Nasal cavity respiratory epithelium epithelial cell of viscerocranial mucosa (primary cell): ENCODE results near the gene SAPCD2. TPM values are rescaled to one million over a fixed set of nuclear protein-coding genes. Genes with fewer than 3 reads are reported as not detected.

Experiments used
- total RNA-seq: library from RNA; depleted of rRNA; stranded (reverse); fragments of >200 nt; gene quantifications from 2 replicates; pipeline ENCODE4 v1.2.3, GENCODE V29; 2014

Gene SAPCD2
- 0.85 and 2.1 TPM in 2 replicates for total RNA-seq

GRCh38 chr9:137070201-137070905, at the start of gene SAPCD2:
TSS of gene SAPCD2 (minus strand) at chr9:137070557. CDS start at chr9:137070460, 97 bp downstream.

GRCh38 chr9:137114613-137115393, 44.4 kb upstream of the SAPCD2 start, which contains the start of gene DPP7:
TSS of gene DPP7 (minus strand) at chr9:137114733. CDS start at chr9:137114713, 20 bp downstream.

GRCh38 chr9:137086531-137087408, 16.4 kb upstream of the SAPCD2 start, which contains the start of gene MAN1B1:
TSS of gene MAN1B1 (plus strand) at chr9:137086985. CDS start at chr9:137087000, 15 bp downstream.

GRCh38 chr9:137077010-137077747, 6.8 kb upstream of the SAPCD2 start, which contains the start of gene UAP1L1:
TSS of gene UAP1L1 (plus strand) at chr9:137077517. CDS start at chr9:137077533, 16 bp downstream.

GRCh38 chr9:137053944-137054931, 16.1 kb downstream of the SAPCD2 start, which contains the start of gene ENTPD2:
TSS of gene ENTPD2 (minus strand) at chr9:137054061. CDS start at chr9:137053997, 64 bp downstream.

GRCh38 chr9:137046088-137046787, 24.1 kb downstream of the SAPCD2 start, which contains the start of gene NPDC1:
TSS of gene NPDC1 (minus strand) at chr9:137046177. CDS start at chr9:137045989, 188 bp downstream.

GRCh38 chr9:137031904-137032640, 38.3 kb downstream of the SAPCD2 start, which contains the start of gene FUT7:
TSS of gene FUT7 (minus strand) at chr9:137032088. CDS start at chr9:137031991, 97 bp downstream.

GRCh38 chr9:137027369-137028262, 42.7 kb downstream of the SAPCD2 start, which contains the start of gene ABCA2:
TSS of gene ABCA2 (minus strand) at chr9:137028237. CDS start at chr9:137028140, 97 bp downstream.

Other genes with a start within 250 kb of the SAPCD2 start
- gene AJM1, start 228.1 kb downstream of the SAPCD2 start, total RNA-seq, result 2.1 and 3.4 TPM in 2 replicates
- gene PHPT1, start 221.1 kb downstream of the SAPCD2 start, total RNA-seq, result 88.2 and 91.8 TPM in 2 replicates
- gene MAMDC4, start 218.2 kb downstream of the SAPCD2 start, total RNA-seq, result 1.4 and 6.5 TPM in 2 replicates
- 269 and 274 TPM in 2 replicates for gene EDF1, start 204.2 kb downstream of the SAPCD2 start, total RNA-seq
- 9.9 and 24.1 TPM in 2 replicates for gene TRAF2, start 184.0 kb downstream of the SAPCD2 start, total RNA-seq
- gene FBXW5, start 125.8 kb downstream of the SAPCD2 start, total RNA-seq, result 107 and 164 TPM in 2 replicates
- gene C8G, start 125.3 kb downstream of the SAPCD2 start, total RNA-seq, result 0.28 TPM in 1 of 2 replicates, not detected in the other
- gene LCN12, start 118.3 kb downstream of the SAPCD2 start, total RNA-seq, result 0.34 TPM in 1 of 2 replicates, not detected in the other
- not detected in 2 replicates for gene PTGDS, start 93.1 kb downstream of the SAPCD2 start, total RNA-seq
- not detected in 2 replicates for gene LCNL1, start 87.6 kb downstream of the SAPCD2 start, total RNA-seq
- 7.8 and 9.9 TPM in 2 replicates for gene PAXX, start 78.1 kb downstream of the SAPCD2 start, total RNA-seq
- 4.4 and 6.7 TPM in 2 replicates for gene CLIC3, start 74.0 kb downstream of the SAPCD2 start, total RNA-seq
- gene ABCA2, start 42.3 kb downstream of the SAPCD2 start, total RNA-seq, result 4.1 and 48.2 TPM in 2 replicates
- gene FUT7, start 38.5 kb downstream of the SAPCD2 start, total RNA-seq, result not detected in 2 replicates
- gene NPDC1, start 24.4 kb downstream of the SAPCD2 start, total RNA-seq, result 3.8 and 16.7 TPM in 2 replicates
- gene ENTPD2, start 16.5 kb downstream of the SAPCD2 start, total RNA-seq, result 1.8 and 3.1 TPM in 2 replicates
- gene UAP1L1, start 7.0 kb upstream of the SAPCD2 start, total RNA-seq, result 4.8 and 6.3 TPM in 2 replicates
- 62.5 and 67.1 TPM in 2 replicates for gene MAN1B1, start 16.4 kb upstream of the SAPCD2 start, total RNA-seq
- gene DPP7, start 44.2 kb upstream of the SAPCD2 start, total RNA-seq, result 62.2 and 81.7 TPM in 2 replicates
- gene GRIN1, start 68.6 kb upstream of the SAPCD2 start, total RNA-seq, result 0.57 and 1.0 TPM in 2 replicates
- gene LRRC26, start 99.5 kb upstream of the SAPCD2 start, total RNA-seq, result 2.1 TPM in 1 of 2 replicates, not detected in the other
- gene TMEM210, start 101.5 kb upstream of the SAPCD2 start, total RNA-seq, result not detected in 2 replicates
- 17.4 and 24.1 TPM in 2 replicates for gene ANAPC2, start 118.0 kb upstream of the SAPCD2 start, total RNA-seq
- gene SSNA1, start 118.1 kb upstream of the SAPCD2 start, total RNA-seq, result 46.5 and 57.4 TPM in 2 replicates
- 3.6 and 4.8 TPM in 2 replicates for gene TPRN, start 130.2 kb upstream of the SAPCD2 start, total RNA-seq
- 33.0 and 38.3 TPM in 2 replicates for gene TMEM203, start 135.1 kb upstream of the SAPCD2 start, total RNA-seq
- gene NDOR1, start 135.1 kb upstream of the SAPCD2 start, total RNA-seq, result 5.8 and 7.3 TPM in 2 replicates
- gene RNF208, start 151.7 kb upstream of the SAPCD2 start, total RNA-seq, result 0.34 and 0.78 TPM in 2 replicates
- gene CYSRT1, start 154.6 kb upstream of the SAPCD2 start, total RNA-seq, result 1.6 and 3.8 TPM in 2 replicates
- under 0.01 and 0.28 TPM in 2 replicates for gene RNF224, start 156.9 kb upstream of the SAPCD2 start, total RNA-seq
- under 0.01 TPM in 1 of 2 replicates, not detected in the other for gene SLC34A3, start 160.3 kb upstream of the SAPCD2 start, total RNA-seq
- gene TUBB4B, start 170.7 kb upstream of the SAPCD2 start, total RNA-seq, result 97.1 and 124 TPM in 2 replicates
- not detected in 2 replicates for gene STPG3, start 180.7 kb upstream of the SAPCD2 start, total RNA-seq
- gene NELFB, start 184.8 kb upstream of the SAPCD2 start, total RNA-seq, result 54.0 and 66.1 TPM in 2 replicates
- 14.7 and 34.9 TPM in 2 replicates for gene TOR4A, start 207.2 kb upstream of the SAPCD2 start, total RNA-seq
- gene NRARP, start 231.7 kb upstream of the SAPCD2 start, total RNA-seq, result 6.2 and 23.3 TPM in 2 replicates